ENCODE data around the gene AKAP13. TPM values are rescaled to one million over a fixed set of nuclear protein-coding genes. Genes with fewer than 3 reads are reported as not detected.

Gene AKAP13
- polyA plus RNA-seq, 3 donors: 47.9 to 99.7 (median 92.6) TPM

DNA sequence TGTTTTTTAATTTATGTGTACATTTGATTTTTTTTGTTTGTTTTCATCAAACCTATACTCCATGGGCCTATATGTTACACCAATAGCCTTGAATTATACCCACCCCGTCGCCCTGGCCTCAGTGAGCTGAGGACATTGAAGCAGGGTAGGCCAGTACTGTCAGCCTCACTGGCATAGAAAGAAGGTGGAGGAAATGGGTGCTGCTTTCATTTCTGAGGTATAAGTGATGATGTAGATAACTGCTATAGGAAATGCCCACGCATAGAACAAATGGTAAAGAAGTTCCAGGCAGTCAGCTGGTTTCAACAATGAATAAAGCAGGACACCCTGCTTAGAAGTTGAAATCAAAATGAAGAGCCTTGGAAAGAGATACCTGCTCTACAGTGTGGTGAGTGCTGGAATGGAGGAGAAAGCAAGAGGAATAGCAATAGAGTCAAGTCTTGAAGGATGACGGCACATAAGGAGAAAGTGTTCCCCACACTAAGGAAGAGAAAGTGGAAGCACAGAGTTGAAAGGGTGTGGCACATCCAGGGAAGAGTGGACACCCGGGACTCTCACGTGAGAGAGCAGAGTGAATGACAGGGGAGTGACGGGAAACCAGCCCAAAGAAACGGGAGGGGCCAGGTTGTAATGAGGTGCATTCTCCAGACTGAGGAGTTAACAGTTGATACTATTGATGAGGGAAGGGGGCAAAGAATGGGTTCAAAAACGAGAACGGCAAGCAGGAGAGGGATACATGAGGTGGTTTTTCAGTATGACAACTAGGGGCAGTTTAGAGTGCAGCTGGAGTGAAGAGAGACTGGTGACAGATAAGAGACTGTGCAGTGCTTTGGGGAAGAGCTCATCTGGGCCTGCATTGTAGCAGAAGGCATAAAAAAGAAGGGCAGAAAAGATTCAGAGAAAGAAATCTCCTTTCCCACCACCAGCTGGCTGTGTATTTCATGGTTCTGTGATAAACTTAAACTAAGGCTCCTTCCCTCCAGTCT is 343.9 kb downstream of the AKAP13 start:
- H3K27me3 ChIP-seq (ENCODE audit: control insufficient read depth in 2 of 2, insufficient read depth in 2 of 2, low read length in 2 of 2): no peaks in the 10 kb centered on the region
- Mint-ChIP-seq H3K27ac (peak overlapping the region; percentile 15 to 82 (median 55)), H3K36me3 (peaks cover 88 to 99% of the 10 kb centered on the region in 2 donors), H3K27me3 (ENCODE audit: low read depth in 3 of 3) (no peaks in the 10 kb centered on the region), H3K9me3 (no peaks in the 10 kb centered on the region), H3K4me3 (no peak overlapping the region), H3K4me1 (no peaks in the 10 kb centered on the region)
- DNase-seq: no peak
- H4K20me1 ChIP-seq (ENCODE audit: insufficient read depth, low read length): peaks cover 100% of the 10 kb centered on the region
- no peak overlapping the region for H3K4me3 ChIP-seq (replicated peaks in 1 of 3; ENCODE audit: low read depth in 2 of 3, low read length in 3 of 3)
- no peaks in the 10 kb centered on the region for H3K9me3 ChIP-seq (replicated peaks in 1 of 2; ENCODE audit: control insufficient read depth in 1 of 2, insufficient read depth in 1 of 2, low read length in 2 of 2)
- H2AFZ ChIP-seq (ENCODE audit: insufficient read depth, low read depth, low read length, poor library complexity, severe bottlenecking): no peak overlapping the region
- peak overlapping the region in 1 of 2 donors; percentile 38 for H3K27ac ChIP-seq (ENCODE audit: low read depth in 1 of 2, low read length in 2 of 2)
- intact Hi-C loops (cut with micrococcal nuclease): no loop called here
- H3K4me1 ChIP-seq (ENCODE audit: control insufficient read depth in 1 of 2, insufficient read depth in 2 of 2, low read length in 2 of 2): no peaks in the 10 kb centered on the region
- H3K36me3 ChIP-seq (replicated peaks in 1 of 2; ENCODE audit: control insufficient read depth in 1 of 2, insufficient read depth in 2 of 2, low read length in 2 of 2): peaks cover 99 to 100% of the 10 kb centered on the region in 2 donors
- no peak overlapping the region for H3K9ac ChIP-seq (ENCODE audit: insufficient read depth, low read length, poor library complexity, severe bottlenecking)
- H3K79me2 ChIP-seq (ENCODE audit: insufficient read depth, low read length): no peaks in the 10 kb centered on the region
- TF ChIP-seq, protein P1, sequence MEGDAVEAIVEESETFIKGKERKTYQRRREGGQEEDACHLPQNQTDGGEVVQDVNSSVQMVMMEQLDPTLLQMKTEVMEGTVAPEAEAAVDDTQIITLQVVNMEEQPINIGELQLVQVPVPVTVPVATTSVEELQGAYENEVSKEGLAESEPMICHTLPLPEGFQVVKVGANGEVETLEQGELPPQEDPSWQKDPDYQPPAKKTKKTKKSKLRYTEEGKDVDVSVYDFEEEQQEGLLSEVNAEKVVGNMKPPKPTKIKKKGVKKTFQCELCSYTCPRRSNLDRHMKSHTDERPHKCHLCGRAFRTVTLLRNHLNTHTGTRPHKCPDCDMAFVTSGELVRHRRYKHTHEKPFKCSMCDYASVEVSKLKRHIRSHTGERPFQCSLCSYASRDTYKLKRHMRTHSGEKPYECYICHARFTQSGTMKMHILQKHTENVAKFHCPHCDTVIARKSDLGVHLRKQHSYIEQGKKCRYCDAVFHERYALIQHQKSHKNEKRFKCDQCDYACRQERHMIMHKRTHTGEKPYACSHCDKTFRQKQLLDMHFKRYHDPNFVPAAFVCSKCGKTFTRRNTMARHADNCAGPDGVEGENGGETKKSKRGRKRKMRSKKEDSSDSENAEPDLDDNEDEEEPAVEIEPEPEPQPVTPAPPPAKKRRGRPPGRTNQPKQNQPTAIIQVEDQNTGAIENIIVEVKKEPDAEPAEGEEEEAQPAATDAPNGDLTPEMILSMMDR (IDR thresholded peaks at IDR 0.05): no peak
- H3K4me2 ChIP-seq (replicated peaks; ENCODE audit: extremely low read depth, low read length, poor library complexity, severe bottlenecking): no peak overlapping the region
- 82% methylated on average over 8 of the region's 10 CpGs for WGBS (ENCODE audit: insufficient coverage)

GRCh38 chr15:85725019-85725418 is 344.6 kb downstream of the AKAP13 start:
- peak overlapping the region in 1 of 2 donors; percentile 38 for H3K27ac ChIP-seq (ENCODE audit: low read depth in 1 of 2, low read length in 2 of 2)
- H3K27ac Mint-ChIP-seq: peak overlapping the region in 2 of 7 donors; percentile 55 to 82

More at GRCh38 chr15:85725019-85725418, 344.6 kb downstream of the AKAP13 start:
- peaks cover 100% of the 10 kb centered on the region for H4K20me1 ChIP-seq (ENCODE audit: insufficient read depth, low read length)
- Mint-ChIP-seq H3K36me3 (peaks cover 88 to 99% of the 10 kb centered on the region in 2 donors), H3K4me1 (no peaks in the 10 kb centered on the region), H3K4me3 (no peak overlapping the region), H3K27me3 (ENCODE audit: low read depth in 3 of 3) (no peaks in the 10 kb centered on the region), H3K9me3 (no peaks in the 10 kb centered on the region)
- H2AFZ ChIP-seq (ENCODE audit: insufficient read depth, low read depth, low read length, poor library complexity, severe bottlenecking): no peak overlapping the region
- no peaks in the 10 kb centered on the region for H3K79me2 ChIP-seq (ENCODE audit: insufficient read depth, low read length)
- no peaks in the 10 kb centered on the region for H3K9me3 ChIP-seq (replicated peaks in 1 of 2; ENCODE audit: control insufficient read depth in 1 of 2, insufficient read depth in 1 of 2, low read length in 2 of 2)
- DNase-seq: no peak
- peaks cover 98 to 100% of the 10 kb centered on the region in 2 donors for H3K36me3 ChIP-seq (replicated peaks in 1 of 2; ENCODE audit: control insufficient read depth in 1 of 2, insufficient read depth in 2 of 2, low read length in 2 of 2)
- WGBS (ENCODE audit: insufficient coverage): no CpG with 5 or more reads among the region's 3 CpGs
- no peak overlapping the region for H3K9ac ChIP-seq (ENCODE audit: insufficient read depth, low read length, poor library complexity, severe bottlenecking)
- TF ChIP-seq, protein P1 (IDR thresholded peaks at IDR 0.05): no peak
- H3K4me1 ChIP-seq (ENCODE audit: control insufficient read depth in 1 of 2, insufficient read depth in 2 of 2, low read length in 2 of 2): no peaks in the 10 kb centered on the region
- H3K4me2 ChIP-seq (replicated peaks; ENCODE audit: extremely low read depth, low read length, poor library complexity, severe bottlenecking): no peak overlapping the region
- no peaks in the 10 kb centered on the region for H3K27me3 ChIP-seq (ENCODE audit: control insufficient read depth in 2 of 2, insufficient read depth in 2 of 2, low read length in 2 of 2)
- H3K4me3 ChIP-seq (replicated peaks in 1 of 3; ENCODE audit: low read depth in 2 of 3, low read length in 3 of 3): no peak overlapping the region
- intact Hi-C loops (cut with micrococcal nuclease): no loop called here
